ENCODE measurements around the gene FAM20C.
"Not testable (repeated sequence)": the region's sequence is repeated elsewhere in the genome, so short reads cannot be mapped to it uniquely, and the experiment has no call there.

FAM20C gene

GRCh38 chr7:192701-193480, 520 bp downstream of the FAM20C start:
- DNase-seq (ENCODE audit: low spot score): peak; percentile 78

DNA sequence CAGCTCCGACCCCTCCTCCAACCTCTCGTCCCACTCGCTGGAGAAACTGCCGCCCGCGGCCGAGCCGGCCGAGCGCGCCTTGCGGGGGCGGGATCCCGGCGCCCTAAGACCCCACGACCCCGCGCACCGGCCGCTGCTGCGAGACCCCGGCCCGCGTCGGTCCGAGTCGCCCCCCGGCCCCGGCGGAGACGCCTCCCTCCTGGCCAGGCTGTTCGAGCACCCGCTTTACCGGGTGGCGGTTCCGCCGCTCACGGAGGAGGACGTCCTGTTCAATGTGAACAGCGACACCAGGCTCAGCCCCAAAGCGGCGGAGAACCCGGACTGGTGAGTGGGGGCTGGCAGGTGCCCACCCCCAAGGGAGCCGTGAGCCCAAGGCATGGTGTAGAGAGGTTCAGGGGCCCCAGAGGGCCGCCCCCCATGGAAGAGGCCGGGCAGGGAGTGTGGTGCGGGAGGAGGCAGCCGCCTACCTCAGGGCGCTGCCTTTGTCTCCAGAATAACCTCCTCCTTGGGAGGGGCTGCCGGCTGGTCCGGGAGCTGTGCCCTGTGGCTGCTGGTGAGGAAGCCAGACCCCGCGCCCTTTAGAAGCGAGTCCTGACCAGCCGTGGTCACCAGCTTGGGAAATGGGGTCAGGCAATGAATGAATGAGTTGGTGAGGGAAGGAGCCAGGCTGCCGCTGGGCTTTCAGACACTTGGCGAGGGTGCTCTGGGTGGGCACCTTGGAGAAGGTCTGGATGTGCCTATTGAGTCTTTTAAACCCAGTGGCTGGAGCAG, 1.3 kb downstream of the FAM20C start:
- DNase-seq (ENCODE audit: low spot score): no peak

GRCh38 chr7:194252-195009, 2.1 kb downstream of the FAM20C start:
- no peak for DNase-seq (ENCODE audit: low spot score)

DNA sequence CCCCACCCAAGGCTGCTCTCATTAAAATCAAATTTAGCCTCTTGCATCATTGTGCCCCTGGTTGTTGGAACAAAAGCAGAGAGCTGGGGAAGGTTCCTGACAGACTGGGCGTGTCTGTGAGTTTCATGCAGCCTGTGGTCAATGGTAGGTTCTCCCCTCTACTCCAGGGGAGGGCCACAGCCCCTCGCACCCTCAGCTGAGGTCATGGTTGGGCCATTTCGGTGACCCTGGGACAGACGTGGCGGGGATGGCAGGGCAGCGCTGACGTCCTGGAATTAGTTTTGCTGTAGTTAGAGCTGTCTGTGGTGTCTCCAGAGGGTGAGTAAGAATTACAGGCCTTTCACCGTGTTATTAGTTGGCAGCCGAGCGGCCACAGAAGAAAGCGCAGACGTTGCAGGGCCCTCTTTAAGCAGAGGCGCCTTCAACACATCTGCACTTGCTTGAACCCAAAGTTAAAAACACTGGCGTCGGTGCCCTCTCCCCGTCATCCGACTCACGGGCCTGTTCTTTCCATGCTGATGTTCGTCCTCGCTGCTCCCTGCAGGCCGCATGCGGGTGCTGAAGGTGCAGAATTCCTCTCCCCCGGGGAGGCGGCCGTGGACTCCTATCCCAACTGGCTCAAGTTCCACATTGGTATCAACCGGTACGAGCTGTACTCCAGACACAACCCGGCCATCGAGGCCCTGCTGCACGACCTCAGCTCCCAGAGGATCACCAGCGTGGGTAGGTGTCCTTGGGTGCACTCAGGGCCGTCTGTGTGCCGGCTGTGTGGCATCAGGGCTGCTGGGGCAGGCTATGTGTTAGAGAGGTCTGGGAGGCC, 2.8 kb downstream of the FAM20C start:
- DNase-seq (ENCODE audit: low spot score): no peak

GRCh38 chr7:195830-196128, 3.4 kb downstream of the FAM20C start:
- no peak for DNase-seq (ENCODE audit: low spot score)

DNA sequence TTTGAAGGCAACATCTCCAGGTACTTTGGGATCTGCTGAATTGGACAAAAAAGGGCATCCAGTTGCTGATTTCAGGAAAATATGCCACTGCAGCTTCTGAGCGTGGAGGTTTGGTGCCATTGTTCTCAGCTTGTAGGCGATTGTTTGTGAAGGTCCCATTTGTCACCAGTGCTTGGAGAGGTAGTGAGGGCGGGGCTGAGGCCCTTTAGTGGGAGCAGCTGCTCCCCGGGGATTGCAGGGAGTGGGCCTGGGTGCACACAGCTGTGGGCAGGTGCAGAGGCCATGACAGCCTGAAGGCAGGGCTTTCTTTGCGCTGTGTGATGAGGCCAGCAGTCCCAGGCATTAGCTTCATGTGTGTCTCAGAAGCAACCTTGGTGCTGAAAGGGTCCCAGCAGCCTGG, 3.9 kb downstream of the FAM20C start:
- DNase-seq (ENCODE audit: low spot score): no peak

GRCh38 chr7:196778-197321, 4.5 kb downstream of the FAM20C start:
- DNase-seq (ENCODE audit: low spot score): no peak

- no peak for DNase-seq (ENCODE audit: low spot score)
Measured at GRCh38 chr7:197413-198335, 5.3 kb downstream of the FAM20C start.

GRCh38 chr7:199483-200249, 7.3 kb downstream of the FAM20C start:
- no peak for DNase-seq (ENCODE audit: low spot score)

DNA sequence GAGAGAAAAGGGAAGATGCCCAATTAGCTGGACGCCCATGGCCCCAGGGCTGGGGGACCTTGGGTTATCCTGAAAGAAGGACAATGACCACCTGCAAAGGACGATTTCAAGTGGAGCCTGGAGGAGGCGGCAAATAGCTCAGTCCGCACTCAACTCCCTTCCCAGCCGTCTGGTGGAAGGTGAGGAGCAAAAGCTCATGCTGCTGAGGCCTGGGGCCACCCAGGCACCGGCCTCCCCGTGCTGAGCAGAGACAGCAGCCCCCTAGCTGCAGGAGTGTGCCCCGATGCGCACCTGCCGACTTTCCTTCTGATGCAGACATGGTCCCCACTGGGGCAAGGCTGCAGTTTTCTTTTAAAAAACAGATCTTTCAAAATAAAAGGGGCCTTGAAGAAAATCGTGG, 7.9 kb downstream of the FAM20C start:
- no peak for DNase-seq (ENCODE audit: low spot score)

DNA sequence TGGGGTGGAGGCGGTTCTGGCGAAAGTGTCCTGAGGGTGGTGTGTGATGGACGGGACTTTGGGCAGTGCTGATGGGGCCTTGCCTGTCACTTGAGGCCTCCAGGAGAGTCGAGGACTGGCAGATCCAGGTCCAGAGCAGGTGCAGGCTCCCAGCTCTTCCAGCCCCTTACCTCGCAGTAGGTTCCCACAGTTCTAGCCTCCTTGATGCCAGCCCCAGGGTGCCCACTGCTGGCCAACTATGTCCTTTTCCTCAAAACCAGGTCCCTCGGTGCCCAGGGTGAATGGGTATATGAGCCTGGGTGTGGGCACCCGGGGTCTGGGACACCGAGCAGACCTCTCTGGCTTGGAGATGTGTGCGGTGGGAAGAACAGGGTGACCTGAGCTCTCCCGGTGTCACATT, 8.3 kb downstream of the FAM20C start:
- no peak for DNase-seq (ENCODE audit: low spot score)

DNA sequence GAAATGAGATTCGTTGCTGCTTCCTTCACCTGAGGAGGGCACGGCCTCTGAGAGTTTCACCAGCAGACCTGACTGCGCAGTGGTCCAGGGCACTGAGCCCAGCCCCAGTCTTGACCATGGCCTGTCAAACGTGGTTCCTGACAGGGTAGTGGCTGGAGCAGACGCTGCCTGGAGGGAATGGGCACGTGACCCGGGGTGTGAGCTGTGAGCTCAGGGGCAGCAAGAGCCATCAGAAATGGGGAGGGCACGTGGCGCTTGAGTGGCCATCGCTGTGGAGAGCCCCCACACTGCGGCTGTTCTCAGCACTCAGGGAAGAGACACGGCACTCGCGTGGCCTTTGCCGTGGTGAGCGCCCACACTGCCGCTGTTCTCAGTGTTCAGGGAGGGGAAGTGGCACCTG, 12.0 kb downstream of the FAM20C start:
- no peak for DNase-seq (ENCODE audit: low spot score)

- no peak for DNase-seq (ENCODE audit: low spot score)
Measured at GRCh38 chr7:205115-206010, 13.0 kb downstream of the FAM20C start.

DNA sequence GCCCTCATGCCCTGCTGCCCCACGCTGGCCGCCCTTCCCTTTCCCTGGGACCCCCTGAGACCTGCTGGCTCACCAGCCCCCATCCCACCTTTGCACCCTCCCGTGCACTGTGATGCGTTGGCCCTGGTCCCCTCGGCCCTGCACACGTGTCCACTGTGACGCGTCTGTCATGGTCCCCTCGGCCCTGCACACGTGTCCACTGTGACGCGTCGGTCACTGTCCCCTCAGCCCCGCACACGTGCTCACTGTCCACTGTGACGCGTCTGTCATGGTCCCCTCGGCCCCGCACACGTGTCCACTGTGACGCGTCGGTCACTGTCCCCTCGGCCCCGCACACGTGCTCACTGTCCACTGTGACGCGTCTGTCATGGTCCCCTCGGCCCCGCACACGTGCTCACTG, 14.0 kb downstream of the FAM20C start:
- not testable (repeated sequence) for DNase-seq (ENCODE audit: low spot score)

GRCh38 chr7:207418-208129, 15.2 kb downstream of the FAM20C start:
- no peak for DNase-seq (ENCODE audit: low spot score)

DNA sequence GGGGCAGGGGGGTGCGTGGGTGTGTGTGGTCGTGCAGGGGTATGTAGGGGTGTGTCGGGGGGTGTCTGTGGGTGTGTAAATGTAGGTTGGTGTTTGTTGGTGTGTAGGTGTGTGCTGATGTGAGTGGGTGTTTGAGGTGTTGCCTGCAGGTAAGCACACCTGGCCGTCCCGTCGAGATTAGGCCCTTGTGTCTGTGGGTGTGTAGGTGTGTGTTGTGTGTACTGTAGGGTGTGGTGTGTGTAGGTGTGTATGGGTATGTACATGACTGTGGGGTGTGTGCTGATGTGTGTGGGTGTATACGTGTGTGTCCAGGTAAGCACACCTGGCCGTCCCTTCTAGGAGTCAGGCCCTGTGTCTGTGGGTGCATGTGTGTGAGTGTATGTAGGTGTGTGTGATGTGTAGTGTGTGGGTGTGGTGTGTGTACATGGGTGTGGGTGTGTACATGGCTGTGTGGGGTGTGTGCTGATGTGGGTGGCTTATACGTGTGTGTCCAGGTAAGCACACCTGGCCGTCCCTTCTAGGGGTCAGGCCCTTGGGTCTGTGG, 15.8 kb downstream of the FAM20C start:
- DNase-seq (ENCODE audit: low spot score): no peak

- no peak for DNase-seq (ENCODE audit: low spot score)
Measured at GRCh38 chr7:208816-209215, 16.4 kb downstream of the FAM20C start.

DNA sequence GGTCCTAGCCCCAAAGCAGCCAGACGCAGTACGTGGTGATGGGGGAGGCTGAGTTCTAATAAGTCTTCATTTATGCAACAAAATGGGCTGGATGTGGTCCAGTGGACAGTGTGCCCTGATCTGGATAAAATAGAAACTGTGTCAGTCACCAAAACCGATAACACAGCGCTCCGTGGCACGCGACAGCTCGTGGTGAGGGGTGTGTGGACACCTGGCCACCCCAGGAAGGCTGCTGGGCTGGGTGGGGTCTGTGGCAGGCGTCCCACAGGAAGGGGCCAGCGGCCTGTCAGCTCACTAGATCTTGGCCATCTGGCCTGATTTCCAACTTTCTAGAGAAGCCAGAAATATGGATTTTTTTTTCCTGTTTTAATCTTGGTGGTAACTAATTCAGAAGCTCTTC, 17.0 kb downstream of the FAM20C start:
- DNase-seq (ENCODE audit: low spot score): no peak
